ENCODE results near the gene MAPK12.

Gene MAPK12

GRCh38 chr22:50226875-50227165 lies 34.7 kb downstream of the MAPK12 start:
- no peak for DNase-seq

DNA sequence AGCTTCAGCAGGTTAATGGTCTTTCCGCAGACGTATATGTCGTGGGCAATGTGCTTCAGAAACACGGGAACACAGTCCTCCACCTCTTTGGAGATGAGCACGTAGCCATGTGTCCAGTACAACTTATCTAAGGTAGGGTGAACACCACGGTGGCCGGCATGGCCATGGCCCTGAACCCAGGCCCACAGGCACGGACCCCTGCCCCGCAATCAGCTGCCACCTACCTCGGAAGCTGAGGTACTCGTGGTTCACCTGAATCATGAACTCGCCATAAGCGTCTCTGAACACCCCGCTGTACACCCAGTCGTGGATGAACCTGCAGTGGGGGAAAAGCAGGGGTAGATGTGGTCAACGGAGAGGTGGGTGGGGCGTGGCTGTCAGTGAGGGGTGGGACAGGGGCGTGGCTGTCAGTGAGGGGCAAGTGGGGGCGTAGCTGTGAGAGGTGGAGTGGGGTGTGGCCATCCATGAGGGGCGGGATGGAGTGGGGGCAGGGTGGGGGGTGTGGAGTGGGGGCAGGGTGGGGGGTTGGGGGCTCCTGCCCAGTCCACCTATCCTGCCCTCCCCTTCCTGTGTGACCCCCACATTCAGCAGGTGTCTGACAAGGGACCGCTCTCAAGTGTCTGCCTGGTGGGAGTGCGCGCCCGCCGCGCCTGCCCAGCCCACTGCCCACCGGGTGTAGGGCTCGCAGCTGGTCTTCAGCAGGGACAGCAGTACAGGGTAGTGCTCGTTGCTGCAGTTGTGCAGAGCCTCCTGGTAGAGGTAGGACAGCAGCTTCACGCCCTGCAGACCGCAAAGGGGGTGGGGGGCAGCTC lies 35.2 kb downstream of the MAPK12 start:
- no peak for DNase-seq

DNA sequence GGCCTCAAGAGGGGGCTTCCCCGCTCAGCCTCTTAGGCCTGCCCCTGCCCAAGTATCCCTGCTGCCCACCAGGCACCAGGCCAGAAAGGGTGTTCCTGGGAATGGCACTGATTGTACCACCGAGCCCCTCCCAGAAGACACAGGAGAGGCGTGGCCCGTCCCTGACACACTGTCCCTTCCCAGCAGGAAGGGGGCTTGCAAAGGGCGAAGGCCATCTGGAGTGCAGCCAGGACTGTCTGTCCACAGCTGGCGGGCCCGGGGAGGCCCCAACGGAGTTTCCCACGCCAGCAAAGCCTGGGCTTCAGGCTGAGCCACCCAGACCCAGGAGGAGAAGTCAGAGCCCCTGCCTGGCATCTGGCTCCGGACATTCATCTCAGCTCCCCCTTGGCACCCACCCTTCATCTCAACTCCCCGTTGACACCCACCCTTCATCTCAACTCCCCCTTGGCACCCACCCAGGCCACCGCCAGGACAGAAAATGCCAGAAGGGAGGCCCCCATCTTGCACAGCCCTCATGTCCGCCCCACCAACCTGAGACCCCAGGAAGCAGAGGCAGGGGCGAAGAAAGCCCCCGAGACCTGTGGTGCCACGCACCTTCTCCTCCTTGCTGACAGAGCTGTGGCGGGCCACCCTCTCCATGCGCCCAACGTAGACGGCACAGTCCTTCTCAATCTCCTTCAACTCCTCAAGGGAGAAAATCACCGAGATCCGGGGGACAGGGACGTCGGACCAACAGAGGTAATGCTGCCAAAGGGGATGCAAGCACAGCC lies 36.1 kb downstream of the MAPK12 start:
- DNase-seq: no peak

- DNase-seq: no peak
These were observed 37.4 kb downstream of the MAPK12 start for GRCh38 chr22:50224071-50224470.

DNA sequence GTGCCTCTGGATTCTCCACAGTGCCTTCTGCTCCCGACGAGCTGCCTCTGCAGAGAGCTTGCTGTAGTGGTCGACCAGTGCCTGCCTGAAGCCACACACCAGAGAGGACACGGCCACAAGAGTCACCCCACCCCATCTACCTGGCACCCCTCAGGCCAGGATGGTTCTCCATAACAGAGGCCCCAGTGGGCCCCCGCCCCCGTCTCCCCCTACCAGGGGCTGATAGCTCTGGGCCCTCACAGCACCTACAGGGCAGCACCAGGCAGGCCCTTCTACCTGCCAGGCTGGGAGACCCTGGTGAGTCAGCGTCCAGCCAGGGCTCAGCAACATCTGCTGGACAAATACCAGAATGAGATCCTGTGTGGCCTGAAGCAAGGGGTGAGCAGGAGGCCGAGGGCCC lies 39.0 kb downstream of the MAPK12 start:
- no peak for DNase-seq

DNA sequence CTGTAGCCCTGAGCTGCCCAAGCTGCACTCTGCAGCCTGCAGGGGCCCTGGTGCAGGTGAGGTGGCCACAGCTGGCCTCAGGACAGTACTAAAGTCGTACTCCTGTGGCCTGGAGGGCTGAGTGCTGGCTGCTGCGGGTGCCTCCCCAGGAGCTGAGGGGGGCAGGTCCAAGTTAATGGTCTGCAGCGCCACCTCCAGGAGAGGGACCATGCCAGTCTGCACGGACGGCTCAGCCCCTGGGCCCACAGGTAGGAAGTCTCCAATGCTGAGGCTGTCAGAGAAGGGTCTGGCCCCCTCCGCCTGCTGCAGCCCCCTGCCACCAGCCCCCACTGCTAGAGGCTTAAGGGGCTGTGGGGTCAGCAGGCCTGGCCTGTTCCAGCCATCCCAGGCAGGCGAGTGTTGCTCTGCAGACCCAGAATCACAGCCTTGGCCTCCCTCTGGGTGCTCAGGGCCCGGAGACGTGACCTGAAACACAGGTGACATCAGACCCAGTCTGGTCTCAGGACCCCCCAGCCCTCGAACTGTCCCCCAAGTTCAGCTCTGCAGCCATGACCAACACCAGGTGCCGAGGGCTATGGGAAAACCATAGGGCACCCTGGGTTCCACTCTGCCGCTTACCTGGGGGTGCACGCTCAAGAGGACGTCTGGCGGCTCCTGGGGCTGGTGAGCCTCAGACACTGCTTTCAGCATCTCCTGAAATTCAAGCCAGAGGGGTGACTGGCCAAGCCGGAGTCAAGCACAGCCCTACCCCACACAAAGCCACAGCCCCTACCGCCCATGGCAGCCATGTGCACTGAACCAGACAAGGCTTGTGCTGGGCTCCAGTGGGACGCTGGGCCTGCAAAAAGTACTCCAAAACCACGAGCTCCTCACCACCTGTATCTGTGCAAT lies 39.8 kb downstream of the MAPK12 start:
- DNase-seq: no peak

- no peak for DNase-seq
These were observed 40.7 kb downstream of the MAPK12 start for GRCh38 chr22:50220603-50221409.

GRCh38 chr22:50219800-50220602 lies 41.5 kb downstream of the MAPK12 start:
- no peak for DNase-seq

- no peak for DNase-seq
These were observed 42.3 kb downstream of the MAPK12 start for GRCh38 chr22:50218996-50219727.

GRCh38 chr22:50218153-50218995 lies 43.1 kb downstream of the MAPK12 start:
- DNase-seq: no peak

DNA sequence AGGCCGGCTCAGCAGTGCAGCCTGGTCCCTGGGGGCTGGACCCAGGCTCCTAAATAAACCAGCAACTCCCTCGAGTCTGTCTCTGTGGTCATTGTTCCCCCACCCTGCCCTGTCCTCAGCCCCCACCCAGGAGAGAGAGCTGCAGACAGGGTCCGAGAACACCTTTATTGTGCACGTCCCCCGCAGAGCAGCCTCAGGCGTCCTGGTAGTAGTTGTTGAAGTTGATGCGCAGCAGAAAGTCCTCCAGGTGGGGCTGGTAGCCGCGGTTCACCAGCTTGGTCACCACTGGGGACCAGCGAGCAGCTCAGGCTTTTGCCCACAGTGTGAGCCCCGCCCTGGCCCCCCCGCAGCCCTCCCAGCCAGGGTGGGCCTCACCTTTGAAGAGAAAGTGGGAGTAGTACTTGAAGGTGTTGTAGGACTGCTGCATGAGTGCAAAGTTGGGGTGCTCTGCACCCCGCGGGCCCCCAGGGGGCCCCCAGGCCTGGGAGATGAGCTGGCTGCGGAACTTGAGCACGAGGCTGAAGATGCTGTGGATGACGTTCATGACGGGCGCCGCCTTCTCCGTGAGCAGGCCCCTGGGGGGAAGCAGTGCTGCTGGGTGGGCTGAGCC lies 43.8 kb downstream of the MAPK12 start:
- DNase-seq: no peak

DNA sequence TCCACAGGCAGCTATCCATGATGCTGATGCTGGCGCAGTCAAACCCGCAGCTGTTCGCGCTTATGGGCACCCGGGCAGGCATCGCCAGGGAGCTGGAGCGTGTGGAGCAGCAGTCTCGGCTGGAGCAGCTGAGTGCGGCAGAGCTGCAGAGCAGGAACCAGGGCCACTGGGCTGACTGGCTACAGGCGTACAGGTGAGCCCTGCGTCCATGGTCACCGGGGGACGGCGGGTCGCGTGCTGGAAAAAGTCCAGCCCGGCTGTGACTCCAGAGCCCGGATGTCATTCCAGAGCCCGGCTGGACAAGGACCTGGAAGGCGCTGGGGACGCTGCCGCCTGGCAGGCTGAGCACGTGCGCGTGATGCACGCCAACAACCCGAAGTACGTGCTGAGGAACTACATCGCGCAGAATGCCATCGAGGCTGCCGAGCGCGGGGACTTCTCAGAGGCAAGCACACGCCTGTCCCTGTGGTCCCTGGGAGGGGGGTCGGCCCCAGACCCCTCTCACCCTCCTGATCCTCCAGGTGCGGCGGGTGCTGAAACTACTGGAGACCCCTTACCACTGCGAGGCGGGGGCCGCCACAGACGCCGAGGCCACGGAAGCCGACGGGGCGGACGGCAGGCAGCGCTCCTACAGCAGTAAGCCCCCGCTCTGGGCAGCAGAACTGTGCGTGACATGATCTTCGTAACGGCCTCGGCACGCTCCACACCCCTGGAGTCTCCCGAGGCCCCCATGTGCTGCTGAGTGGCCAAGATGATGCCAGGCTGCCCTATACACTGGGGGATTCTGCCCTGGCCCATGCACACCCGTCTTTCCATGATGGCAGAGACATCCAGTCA lies 44.6 kb downstream of the MAPK12 start:
- no peak for DNase-seq

- no peak for DNase-seq
These were observed 45.3 kb downstream of the MAPK12 start for GRCh38 chr22:50216055-50216683.

DNA sequence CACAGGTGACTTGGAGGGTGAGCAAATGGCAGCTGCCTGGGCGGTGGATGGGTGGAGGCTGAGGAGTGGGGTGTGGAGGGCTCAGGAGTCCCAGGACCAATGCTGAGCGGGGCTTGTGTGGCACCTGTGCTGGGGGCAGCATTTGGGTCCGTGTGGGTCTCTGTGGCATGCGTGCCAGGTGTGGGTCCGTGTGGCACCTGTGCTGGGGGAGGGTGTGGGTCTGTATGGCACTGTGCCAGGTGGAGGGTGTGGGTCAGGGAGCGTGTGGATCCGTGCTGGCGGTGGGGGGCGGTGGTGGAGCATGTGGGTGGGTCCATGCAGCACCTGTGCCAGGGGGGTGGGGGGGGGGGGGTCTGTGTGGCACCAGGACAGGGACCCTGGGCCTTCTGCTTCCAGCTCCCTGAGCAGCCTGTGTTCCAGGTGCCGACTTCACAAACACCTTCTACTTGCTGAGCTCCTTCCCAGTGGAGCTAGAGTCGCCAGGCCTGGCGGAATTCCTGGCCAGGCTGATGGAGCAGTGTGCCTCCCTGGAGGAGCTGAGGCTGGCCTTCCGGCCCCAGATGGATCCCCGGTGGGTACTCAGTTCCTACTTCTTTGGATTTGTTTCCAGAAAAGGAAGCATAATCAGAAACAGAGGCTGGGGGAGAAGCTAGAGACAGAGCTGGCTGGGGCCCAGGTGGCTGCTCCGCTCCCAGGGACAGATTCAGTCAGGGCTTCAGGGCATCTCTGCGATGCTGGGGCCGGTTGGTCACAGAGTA lies 46.0 kb downstream of the MAPK12 start:
- DNase-seq: no peak

GRCh38 chr22:50213263-50213662 lies 48.2 kb downstream of the MAPK12 start:
- DNase-seq: no peak

- no peak for DNase-seq
These were observed 50.3 kb downstream of the MAPK12 start for GRCh38 chr22:50211147-50211546.

Measured in activated gamma-delta T cell (primary cell).